ENCODE results near the gene PPP2R3B. TPM values are rescaled to one million over a fixed set of nuclear protein-coding genes. Genes with fewer than 3 reads are reported as not detected.

Gene PPP2R3B
- polyA plus RNA-seq, 1 donor from 2014 or later: 41.7 TPM

GRCh38 chrX:431492-432111 lies 44.9 kb upstream of the PPP2R3B start:
- Histone ChIP-seq H3K9ac (ENCODE audit: low read length) (no peak overlapping the region), H3K27me3 (ENCODE audit: insufficient read depth, low read depth, low read length) (no peaks in the 10 kb centered on the region)

GRCh38 chrX:431056-431455 lies 44.3 kb upstream of the PPP2R3B start:
- H3K27ac ChIP-seq (ENCODE audit: low read length): no peak overlapping the region
- no peak overlapping the region for H3K4me2 ChIP-seq (ENCODE audit: low read length)
- no peaks in the 10 kb centered on the region for H4K20me1 ChIP-seq (ENCODE audit: insufficient read depth)
- H3K79me2 ChIP-seq (replicated peaks; ENCODE audit: insufficient read depth, low read length): no peaks in the 10 kb centered on the region
- H3K27me3 ChIP-seq (ENCODE audit: insufficient read depth, low read depth, low read length): no peaks in the 10 kb centered on the region
- no peaks in the 10 kb centered on the region for H3K9me3 ChIP-seq (ENCODE audit: low read length)
- no peaks in the 10 kb centered on the region for H3F3A ChIP-seq (ENCODE audit: insufficient read depth, low read length, poor library complexity, severe bottlenecking)
- H3K9ac ChIP-seq (ENCODE audit: low read length): no peak overlapping the region
- no peak overlapping the region for H2AFZ ChIP-seq (ENCODE audit: low read depth, low read length)
- TF ChIP-seq SMC3 (conservative IDR thresholded peaks at IDR 0.05; ENCODE audit: poor library complexity) (no peak), POLR2AphosphoS5 (IDR thresholded peaks at IDR 0.05) (no peak), EZH2 (IDR thresholded peaks at IDR 0.05; ENCODE audit: borderline replicate concordance, insufficient read depth, low read length, poor library complexity, severe bottlenecking) (no peak), CTCF (IDR thresholded peaks at IDR 0.05; ENCODE audit: poor library complexity, severe bottlenecking) (no peak), RAD21 (conservative IDR thresholded peaks at IDR 0.05) (no peak), EP300 (conservative IDR thresholded peaks at IDR 0.05; ENCODE audit: poor library complexity, severe bottlenecking) (no peak), TAF1 (IDR thresholded peaks at IDR 0.05; ENCODE audit: low read depth) (no peak), MXI1 (conservative IDR thresholded peaks at IDR 0.05; ENCODE audit: poor library complexity, severe bottlenecking) (no peak), REST (IDR thresholded peaks at IDR 0.05; ENCODE audit: borderline replicate concordance) (no peak)
- no peak overlapping the region for H3K4me3 ChIP-seq (ENCODE audit: low read length)
- H3K36me3 ChIP-seq (ENCODE audit: insufficient read depth, low read length): no peaks in the 10 kb centered on the region
- no peaks in the 10 kb centered on the region for H3K9me2 ChIP-seq (ENCODE audit: insufficient read depth, low read length)

More at GRCh38 chrX:431492-432111, 44.9 kb upstream of the PPP2R3B start:
- no peaks in the 10 kb centered on the region for H3K36me3 ChIP-seq (ENCODE audit: insufficient read depth, low read length)
- H3K79me2 ChIP-seq (replicated peaks; ENCODE audit: insufficient read depth, low read length): no peaks in the 10 kb centered on the region
- H3K9me2 ChIP-seq (ENCODE audit: insufficient read depth, low read length): no peaks in the 10 kb centered on the region
- no peak for TF ChIP-seq TAF1 (IDR thresholded peaks at IDR 0.05; ENCODE audit: low read depth)
- TF ChIP-seq EP300 (conservative IDR thresholded peaks at IDR 0.05; ENCODE audit: poor library complexity, severe bottlenecking): peak; percentile 94
- no peaks in the 10 kb centered on the region for H4K20me1 ChIP-seq (ENCODE audit: insufficient read depth)
- no peak overlapping the region for H3K27ac ChIP-seq (ENCODE audit: low read length)
- no peak overlapping the region for H3K4me2 ChIP-seq (ENCODE audit: low read length)
- H3K4me3 ChIP-seq (ENCODE audit: low read length): no peak overlapping the region
- no peaks in the 10 kb centered on the region for H3K9me3 ChIP-seq (ENCODE audit: low read length)
- H3F3A ChIP-seq (ENCODE audit: insufficient read depth, low read length, poor library complexity, severe bottlenecking): no peaks in the 10 kb centered on the region
- H2AFZ ChIP-seq (ENCODE audit: low read depth, low read length): no peak overlapping the region

Measured in neural cell (in vitro differentiated cells).